Right cardiac atrium (tissue), 5 donors: ENCODE data around the gene AARS2. TPM values are rescaled to one million over a fixed set of nuclear protein-coding genes. Genes with fewer than 3 reads are reported as not detected.

Experiments used
- ATAC-seq, 2 donors: fragments of 200-7000 bp; cut with Tn5 transposase; one replicate each; pipeline versions ENCODE4 v1.8.0 to v1.9.1; 2020; ENCODE audit warnings: moderate library complexity in 2 of 2, mild to moderate bottlenecking in 1 of 2
- DNase-seq, 3 donors: peaks; one replicate each; pipeline ENCODE4 v3.0.0-alpha.2; 2020
- H3K27ac ChIP-seq: one replicate; pipeline ENCODE4 v1.5.1; 2013; ENCODE audit warnings: mild to moderate bottlenecking, low read length, control low read depth, moderate library complexity
- H3K27me3 ChIP-seq: one replicate; pipeline ENCODE4 v1.6.1; 2013; ENCODE audit not compliant: control insufficient read depth, insufficient read depth
- H3K4me1 ChIP-seq: one replicate; pipeline ENCODE4 v1.6.1; 2013; ENCODE audit warnings: low read length; ENCODE audit not compliant: control insufficient read depth, insufficient read depth
- H3K4me3 ChIP-seq: one replicate; pipeline ENCODE4 v1.5.1; 2013; ENCODE audit warnings: low read length, control low read depth
- H3K9me3 ChIP-seq: one replicate; pipeline ENCODE4 v1.6.1; 2013; ENCODE audit warnings: low read length; ENCODE audit not compliant: control insufficient read depth
- WGBS: extraction: QIAGEN DNeasy Blood & Tissue Kit; methylation state at CpG from one replicate; pipeline ENCODE4 v1.1.7; 2013; 5-methylcytosine and 5-hydroxymethylcytosine counted together
- intact Hi-C, 4 donors: fragments of 100-400 bp; cut with DNase I; formaldehyde crosslinking; loops; one replicate each; pipeline versions ENCODE4 v1.11.0 to v1.14.0; 2022 to 2023
- polyA plus RNA-seq: library from polyadenylated mRNA; stranded (reverse); fragments of 200-250 nt; gene quantifications from one replicate; pipeline ENCODE4 v1.2.3, GENCODE V29; 2013
- total RNA-seq, 4 donors: library from RNA; stranded (reverse); fragmentation: NEBNext Ultra II Directional; extraction: Animal tissue kit (Norgen Biotek cat#: 25700); gene quantifications; one replicate each; pipeline ENCODE4 v1.2.1, GENCODE V29; 2021
- donor health status: healthy with polysubstance abuse.
- donor health status: DM: no; HTN: yes; CAD: no.
- donor health status: DM: no; HTN: no; CAD: no.
- donor health status: DM: no; HTN: yes; CAD: no; lungs with severe emphysema.
- donor health status: DM: yes; HTN: yes; CAD: no.

The AARS2 gene
- total and polyA plus RNA-seq, 5 donors: 4.5 to 12.2 (median 8.5) TPM

DNA sequence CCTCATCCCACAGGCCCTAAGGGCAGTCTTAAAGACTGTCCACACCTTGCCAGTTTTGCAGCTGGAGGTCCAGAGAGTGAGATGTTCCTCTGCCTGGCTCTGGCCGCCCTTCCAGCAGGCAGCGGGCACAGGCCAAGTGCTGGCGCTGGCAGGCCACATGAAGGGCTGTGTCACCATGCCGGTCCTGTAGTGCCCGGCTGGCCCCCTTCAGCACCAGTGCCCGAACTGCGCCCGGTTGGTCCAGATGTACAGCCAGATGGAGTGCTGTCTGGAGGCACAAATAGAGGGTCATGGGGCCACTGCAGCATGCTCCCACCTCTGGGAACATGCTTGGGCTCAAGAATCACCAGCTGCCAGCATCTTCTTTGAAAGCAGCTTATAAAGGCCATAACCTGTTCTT, 51.6 kb downstream of the AARS2 start:
- no peak for DNase-seq
- WGBS: 96% methylated on average over 8 of the region's 8 CpGs
- Histone ChIP-seq H3K4me1 (peaks cover 18% of the 10 kb centered on the region), H3K4me3 (no peak overlapping the region), H3K27ac (no peak overlapping the region), H3K27me3 (no peaks in the 10 kb centered on the region), H3K9me3 (no peaks in the 10 kb centered on the region)
- ATAC-seq: no peak
- intact Hi-C loops: no loop called here

- DNase-seq (no peak), ATAC-seq (no peak)
- Histone ChIP-seq H3K4me1 (peaks cover 21% of the 10 kb centered on the region), H3K27me3 (no peaks in the 10 kb centered on the region), H3K27ac (no peak overlapping the region), H3K9me3 (no peaks in the 10 kb centered on the region), H3K4me3 (no peak overlapping the region)
- intact Hi-C loops: no loop called here
- 92% methylated on average over 6 of the region's 6 CpGs for WGBS
Measured at GRCh38 chr6:44260451-44261297, 52.5 kb downstream of the AARS2 start.

DNA sequence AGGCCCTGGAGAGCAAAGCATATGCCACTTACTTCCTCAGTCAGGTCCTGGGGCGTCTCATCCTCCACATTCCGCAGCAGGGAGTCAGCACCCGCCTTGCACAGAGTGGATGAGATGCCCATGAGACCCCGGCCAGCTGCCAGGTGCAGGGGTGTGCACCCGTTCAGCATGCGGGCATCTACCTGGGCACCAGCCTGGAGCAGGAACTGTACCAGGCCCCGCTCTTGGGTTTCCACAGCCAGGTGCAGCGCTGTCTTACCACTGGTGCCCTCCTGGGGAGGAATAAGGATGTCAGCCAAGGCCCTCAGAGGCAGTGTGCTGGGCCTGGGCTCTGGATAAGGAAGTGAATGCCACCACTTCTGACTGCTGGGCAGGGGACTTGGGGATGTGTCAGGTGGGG, 53.1 kb downstream of the AARS2 start:
- H3K4me3 ChIP-seq: no peak overlapping the region
- no peaks in the 10 kb centered on the region for H3K27me3 ChIP-seq
- intact Hi-C loops: no loop called here
- H3K27ac ChIP-seq: no peak overlapping the region
- DNase-seq: no peak
- 93% methylated on average over 8 of the region's 8 CpGs for WGBS
- no peaks in the 10 kb centered on the region for H3K9me3 ChIP-seq
- no peak for ATAC-seq
- H3K4me1 ChIP-seq: peaks cover 21% of the 10 kb centered on the region

DNA sequence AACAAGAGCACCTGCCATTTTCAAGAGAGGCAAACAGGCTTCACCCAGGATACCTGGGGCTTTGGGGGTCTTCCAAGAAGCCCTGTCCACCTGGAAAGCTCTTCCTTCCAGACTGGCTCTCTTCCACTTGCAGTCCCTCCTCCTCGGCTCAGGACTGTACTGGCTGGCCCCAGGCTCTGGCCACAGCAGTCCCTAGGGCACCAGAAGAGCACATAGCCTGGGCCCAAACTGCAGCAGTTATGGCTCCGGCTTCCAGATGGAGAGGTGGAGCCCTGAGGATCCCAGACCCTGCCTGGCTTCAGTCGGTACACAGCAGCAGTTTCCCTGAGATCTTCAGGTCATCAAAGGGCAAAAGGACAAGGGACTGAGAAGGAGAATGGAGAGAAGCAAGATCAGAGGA, 54.2 kb downstream of the AARS2 start:
- Histone ChIP-seq H3K27me3 (no peaks in the 10 kb centered on the region), H3K4me1 (peaks cover 16% of the 10 kb centered on the region), H3K27ac (no peak overlapping the region), H3K9me3 (no peaks in the 10 kb centered on the region), H3K4me3 (no peak overlapping the region)
- no peak for ATAC-seq
- no peak for DNase-seq
- WGBS: 93% methylated on average over 3 of the region's 3 CpGs
- intact Hi-C loops: no loop called here

GRCh38 chr6:44258325-44258863, 54.8 kb downstream of the AARS2 start:
- no peak overlapping the region for H3K4me3 ChIP-seq
- intact Hi-C loops: no loop called here
- H3K27me3 ChIP-seq: no peaks in the 10 kb centered on the region
- H3K4me1 ChIP-seq: peaks cover 11% of the 10 kb centered on the region
- ATAC-seq (no peak), DNase-seq (no peak)
- 87% methylated on average over 9 of the region's 9 CpGs for WGBS
- no peaks in the 10 kb centered on the region for H3K9me3 ChIP-seq
- no peak overlapping the region for H3K27ac ChIP-seq

DNA sequence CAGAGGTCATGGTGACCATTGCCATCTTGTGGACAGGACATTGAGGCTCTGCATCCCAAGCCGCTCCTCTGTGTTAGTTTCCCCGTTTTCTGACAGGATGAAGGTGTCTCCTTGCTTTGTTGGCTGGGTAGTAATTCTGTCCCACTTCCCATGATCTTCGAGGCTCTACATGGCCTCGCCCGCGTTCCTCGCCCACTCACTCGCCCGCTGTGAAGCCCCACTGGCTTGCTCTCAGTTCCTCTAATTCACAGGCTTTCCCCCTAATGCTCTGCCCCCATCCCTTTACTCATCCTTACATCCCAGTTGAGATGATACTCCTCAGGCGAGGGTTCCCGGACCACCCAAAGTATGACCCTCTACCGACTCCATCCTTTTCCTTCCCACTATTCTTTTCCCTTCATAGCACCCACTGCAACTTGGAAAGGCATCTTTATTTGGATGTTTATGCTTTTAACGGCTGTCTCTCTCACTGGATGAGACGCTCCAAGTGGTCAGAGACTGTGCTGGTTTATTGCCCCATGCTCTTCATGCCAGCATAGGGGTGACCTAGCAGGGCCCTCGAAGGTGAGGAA, 55.3 kb downstream of the AARS2 start:
- intact Hi-C loops: no loop called here
- peak overlapping the region; percentile 65 for H3K27ac ChIP-seq
- WGBS: 26% methylated on average over 15 of the region's 15 CpGs
- peak overlapping the region; percentile 71 for H3K4me3 ChIP-seq
- H3K4me1 ChIP-seq: peaks cover 7% of the 10 kb centered on the region
- no peaks in the 10 kb centered on the region for H3K9me3 ChIP-seq
- peak in 1 of 3 donors; percentile 64 for DNase-seq
- H3K27me3 ChIP-seq: no peaks in the 10 kb centered on the region
- no peak for ATAC-seq

DNA sequence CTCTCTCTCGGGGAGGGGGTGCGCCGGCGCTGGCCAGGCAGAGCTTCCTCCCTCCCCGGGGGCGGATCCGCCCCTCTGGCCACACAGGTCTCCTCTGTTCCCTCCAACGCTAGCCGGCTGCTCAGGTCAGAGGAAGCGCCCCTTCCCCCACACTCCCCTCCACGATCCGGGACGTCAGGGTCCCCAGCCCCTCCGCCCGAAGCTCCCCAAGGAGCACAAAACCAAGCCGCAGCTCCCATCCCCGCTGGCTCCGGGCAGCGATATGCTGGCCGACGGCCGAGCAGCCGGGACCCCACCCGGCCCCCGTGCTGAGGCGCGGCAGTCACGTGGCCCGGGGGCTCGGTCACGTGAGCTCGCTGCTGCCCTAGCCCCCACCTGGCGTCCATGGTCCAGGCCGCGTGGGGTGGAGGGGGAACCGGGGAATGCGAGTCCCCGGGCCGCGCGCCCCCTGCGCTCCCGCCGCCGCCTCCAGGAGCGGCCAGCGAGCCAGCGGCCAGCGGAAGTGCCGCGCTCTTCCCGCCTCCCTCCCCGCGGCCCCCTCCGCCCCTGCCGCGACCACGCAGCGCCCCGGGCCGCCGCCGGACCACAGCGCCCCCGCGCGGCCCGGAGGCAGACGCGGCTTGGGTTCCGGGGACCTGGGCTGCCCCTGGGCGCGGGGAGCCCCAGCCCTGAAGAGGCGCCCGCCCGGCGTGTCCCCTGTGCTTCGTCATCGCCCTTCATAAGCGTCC, 56.0 kb downstream of the AARS2 start, which contains the start of gene SLC35B2:
SLC35B2 (minus strand) TSS at position 504 of the 728 bp plus-strand sequence; CDS start at position 386, 118 bp downstream.
- ATAC-seq (peak; percentile 70 to 76), DNase-seq (peak; percentile 80 to 91 (median 88))
- H3K4me1 ChIP-seq: peaks cover 7% of the 10 kb centered on the region
- under 1% methylated on average over 80 of the region's 80 CpGs for WGBS
- peak within 1 kb of the TSS; percentile 71 for H3K27ac ChIP-seq
- no peaks in the 10 kb centered on the region for H3K27me3 ChIP-seq
- intact Hi-C loops: no loop called here
- H3K9me3 ChIP-seq: no peaks in the 10 kb centered on the region
- peak within 1 kb of the TSS; percentile 71 for H3K4me3 ChIP-seq

DNA sequence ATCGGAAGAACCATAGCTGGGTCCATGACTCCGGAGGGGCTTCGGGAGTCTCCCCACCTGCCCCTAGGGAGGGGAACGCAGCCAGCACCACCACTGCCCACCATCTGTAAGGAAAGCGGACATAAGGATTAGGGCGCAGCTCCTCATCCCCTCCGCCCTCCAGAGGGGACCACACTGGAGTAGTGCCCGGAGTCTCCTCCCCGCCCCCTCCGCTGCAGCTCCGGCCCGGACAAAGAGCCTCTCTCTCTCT, 56.4 kb downstream of the AARS2 start:
- intact Hi-C loops: no loop called here
- Histone ChIP-seq H3K9me3 (no peaks in the 10 kb centered on the region), H3K27me3 (no peaks in the 10 kb centered on the region), H3K4me3 (peak overlapping the region; percentile 71), H3K4me1 (peaks cover 7% of the 10 kb centered on the region), H3K27ac (peak overlapping the region; percentile 71)
- WGBS: under 1% methylated on average over 12 of the region's 12 CpGs
- DNase-seq (no peak), ATAC-seq (no peak)

- 29% methylated on average over 15 of the region's 15 CpGs for WGBS
- Histone ChIP-seq H3K4me1 (peaks cover 7% of the 10 kb centered on the region), H3K4me3 (peak overlapping the region; percentile 71), H3K27me3 (no peaks in the 10 kb centered on the region), H3K9me3 (no peaks in the 10 kb centered on the region), H3K27ac (peak overlapping the region; percentile 71)
- DNase-seq (no peak), ATAC-seq (peak; percentile 1 to 6)
- intact Hi-C loops: no loop called here
Measured at GRCh38 chr6:44255871-44256774, 57.0 kb downstream of the AARS2 start.

DNA sequence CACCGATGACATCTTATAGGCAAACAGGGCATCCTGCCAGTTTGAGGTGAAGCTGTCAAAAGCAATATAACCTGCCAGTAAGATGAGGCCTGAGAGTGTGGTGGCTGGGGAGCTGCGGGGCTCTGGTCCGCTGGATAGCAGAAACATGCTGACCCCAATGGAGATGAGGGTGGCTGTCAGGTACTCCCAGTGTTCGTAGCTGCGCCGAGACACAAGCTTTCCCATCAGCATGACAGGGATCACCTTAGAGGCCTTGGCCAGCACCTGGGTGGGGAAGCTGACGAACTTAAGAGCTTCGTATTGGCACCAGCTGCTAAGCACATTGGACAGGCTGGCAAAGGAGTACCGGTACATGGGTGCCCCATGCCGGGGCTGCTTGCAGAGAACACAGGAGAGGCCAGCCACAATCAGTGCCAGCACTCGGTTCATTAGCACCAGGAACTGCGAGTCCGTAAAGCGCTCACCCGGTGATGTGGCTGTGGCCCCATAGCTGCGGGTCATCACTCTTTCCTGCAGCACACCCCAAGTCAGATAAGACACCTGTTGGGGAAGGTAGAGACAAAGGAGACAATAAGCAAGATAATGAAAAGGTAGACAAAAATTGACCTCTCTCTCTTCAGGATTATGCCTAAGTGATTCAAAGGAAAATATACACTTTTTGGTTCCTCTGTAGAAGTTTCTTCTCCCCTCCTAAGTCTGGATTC, 57.9 kb downstream of the AARS2 start:
- peaks cover 7% of the 10 kb centered on the region for H3K4me1 ChIP-seq
- intact Hi-C loops: no loop called here
- peak in 1 of 3 donors; percentile 49 for DNase-seq
- H3K9me3 ChIP-seq: no peaks in the 10 kb centered on the region
- H3K4me3 ChIP-seq: no peak overlapping the region
- no peak overlapping the region for H3K27ac ChIP-seq
- H3K27me3 ChIP-seq: no peaks in the 10 kb centered on the region
- no peak for ATAC-seq
- 67% methylated on average over 16 of the region's 16 CpGs for WGBS
